Measurements from ENCODE around the gene PTPRN2. TPM values are rescaled to one million over a fixed set of nuclear protein-coding genes. Genes with fewer than 3 reads are reported as not detected.
"Not testable (repeated sequence)": the region's sequence is repeated elsewhere in the genome, so short reads cannot be mapped to it uniquely, and the experiment has no call there.

The PTPRN2 gene
- total RNA-seq, 5 donors from 2014 or later (not counting 1 experiment from before 2014, with no cell fraction given), result 0.60 to 1.7 (median 0.82) TPM

GRCh38 chr7:158527038-158527437, 60.6 kb downstream of the PTPRN2 start:
- H3K27ac Mint-ChIP-seq, result no peak overlapping the region
- H3K27me3 Mint-ChIP-seq, result peaks cover 3 to 10% of the 10 kb centered on the region in 2 donors
- H3K36me3 Mint-ChIP-seq, result no peaks in the 10 kb centered on the region
- H3K4me3 Mint-ChIP-seq, result no peak overlapping the region
- H3K27me3 ChIP-seq (replicated peaks in 1 of 2; ENCODE audit: control insufficient read depth in 2 of 2, extremely low read depth in 1 of 2, insufficient read depth in 2 of 2, low read length in 1 of 2), result peaks cover 0 to 36% of the 10 kb centered on the region in 2 experiments
- ChIA-PET CTCF (no interaction called here), POLR2A (interaction anchor here in 1 of 2 donors (0.6 kb wide), 1 partner anchor 422 kb away, joined by 3 read pairs; no protein-coding TSS in a partner anchor)
- DNase-seq (no peak), ATAC-seq (replicated peaks in 1 of 4) (no peak)
- H3K9me3 ChIP-seq, result no peaks in the 10 kb centered on the region
- H3K27ac ChIP-seq (ENCODE audit: low read length), result no peak overlapping the region
- no peaks in the 10 kb centered on the region for H3K4me1 ChIP-seq (ENCODE audit: control insufficient read depth in 1 of 2, extremely low read depth in 1 of 2, insufficient read depth in 2 of 2, low read length in 2 of 2)
- no peaks in the 10 kb centered on the region for H3K4me1 Mint-ChIP-seq
- H3K4me3 ChIP-seq (ENCODE audit: control insufficient read depth in 1 of 2, extremely low read depth in 1 of 2, low read length in 1 of 2), result no peak overlapping the region
- WGBS (ENCODE audit: insufficient coverage), result 93% methylated on average over 16 of the region's 18 CpGs
- H3K9me3 Mint-ChIP-seq, result no peaks in the 10 kb centered on the region
- no peaks in the 10 kb centered on the region for H3K36me3 ChIP-seq (ENCODE audit: control insufficient read depth in 2 of 2, extremely low read depth in 1 of 2, insufficient read depth in 1 of 2, low read length in 1 of 2)

- peaks cover 0 to 36% of the 10 kb centered on the region in 2 experiments for H3K27me3 ChIP-seq (replicated peaks in 1 of 2; ENCODE audit: control insufficient read depth in 2 of 2, extremely low read depth in 1 of 2, insufficient read depth in 2 of 2, low read length in 1 of 2)
- no peaks in the 10 kb centered on the region for H3K36me3 Mint-ChIP-seq
- no peak overlapping the region for H3K4me3 ChIP-seq (ENCODE audit: control insufficient read depth in 1 of 2, extremely low read depth in 1 of 2, low read length in 1 of 2)
- peaks cover 3 to 10% of the 10 kb centered on the region in 2 donors for H3K27me3 Mint-ChIP-seq
- H3K9me3 ChIP-seq, result no peaks in the 10 kb centered on the region
- no peaks in the 10 kb centered on the region for H3K9me3 Mint-ChIP-seq
- H3K4me3 Mint-ChIP-seq, result no peak overlapping the region
- ATAC-seq (replicated peaks in 1 of 4) (no peak), DNase-seq (no peak)
- ChIA-PET CTCF (no interaction called here), POLR2A (interaction anchor here in 1 of 2 donors (0.6 kb wide), 1 partner anchor 422 kb away, joined by 3 read pairs; no protein-coding TSS in a partner anchor)
- 87% methylated on average over 7 of the region's 9 CpGs for WGBS (ENCODE audit: insufficient coverage)
- no peak overlapping the region for H3K27ac ChIP-seq (ENCODE audit: low read length)
- no peaks in the 10 kb centered on the region for H3K36me3 ChIP-seq (ENCODE audit: control insufficient read depth in 2 of 2, extremely low read depth in 1 of 2, insufficient read depth in 1 of 2, low read length in 1 of 2)
- no peaks in the 10 kb centered on the region for H3K4me1 ChIP-seq (ENCODE audit: control insufficient read depth in 1 of 2, extremely low read depth in 1 of 2, insufficient read depth in 2 of 2, low read length in 2 of 2)
- H3K27ac Mint-ChIP-seq, result no peak overlapping the region
- no peaks in the 10 kb centered on the region for H3K4me1 Mint-ChIP-seq
Observed at GRCh38 chr7:158526531-158526930, 61.1 kb downstream of the PTPRN2 start.

GRCh38 chr7:158525648-158526484, 61.8 kb downstream of the PTPRN2 start:
- POLR2A ChIA-PET, result interaction anchor here in 1 of 2 donors (0.5 kb wide), 1 partner anchor 609 kb away, joined by 3 read pairs; no protein-coding TSS in a partner anchor

GRCh38 chr7:158524749-158525635, 62.6 kb downstream of the PTPRN2 start:
- Histone ChIP-seq H3K36me3 (ENCODE audit: control insufficient read depth in 2 of 2, extremely low read depth in 1 of 2, insufficient read depth in 1 of 2, low read length in 1 of 2) (no peaks in the 10 kb centered on the region), H3K9me3 (no peaks in the 10 kb centered on the region), H3K4me3 (ENCODE audit: control insufficient read depth in 1 of 2, extremely low read depth in 1 of 2, low read length in 1 of 2) (no peak overlapping the region), H3K4me1 (ENCODE audit: control insufficient read depth in 1 of 2, extremely low read depth in 1 of 2, insufficient read depth in 2 of 2, low read length in 2 of 2) (no peaks in the 10 kb centered on the region), H3K27ac (ENCODE audit: low read length) (no peak overlapping the region), H3K27me3 (replicated peaks in 1 of 2; ENCODE audit: control insufficient read depth in 2 of 2, extremely low read depth in 1 of 2, insufficient read depth in 2 of 2, low read length in 1 of 2) (peaks cover 0 to 33% of the 10 kb centered on the region in 2 experiments)
- Mint-ChIP-seq H3K36me3 (no peaks in the 10 kb centered on the region), H3K27ac (no peak overlapping the region), H3K4me1 (no peaks in the 10 kb centered on the region), H3K4me3 (no peak overlapping the region), H3K9me3 (no peaks in the 10 kb centered on the region), H3K27me3 (peaks cover 3 to 9% of the 10 kb centered on the region in 2 donors)
- CTCF ChIA-PET, result no interaction called here
- ATAC-seq (replicated peaks in 1 of 4) (no peak), DNase-seq (no peak)
- POLR2A ChIA-PET, result no interaction called here
- 76% methylated on average over 16 of the region's 24 CpGs for WGBS (ENCODE audit: insufficient coverage)

More at GRCh38 chr7:158525648-158526484, 61.8 kb downstream of the PTPRN2 start:
- peaks cover 0 to 36% of the 10 kb centered on the region in 2 experiments for H3K27me3 ChIP-seq (replicated peaks in 1 of 2; ENCODE audit: control insufficient read depth in 2 of 2, extremely low read depth in 1 of 2, insufficient read depth in 2 of 2, low read length in 1 of 2)
- H3K27ac ChIP-seq (ENCODE audit: low read length), result no peak overlapping the region
- Mint-ChIP-seq H3K4me1 (no peaks in the 10 kb centered on the region), H3K27ac (no peak overlapping the region), H3K4me3 (no peak overlapping the region), H3K27me3 (peaks cover 3 to 10% of the 10 kb centered on the region in 2 donors), H3K36me3 (no peaks in the 10 kb centered on the region), H3K9me3 (no peaks in the 10 kb centered on the region)
- ATAC-seq (replicated peaks in 1 of 4), result no peak
- H3K36me3 ChIP-seq (ENCODE audit: control insufficient read depth in 2 of 2, extremely low read depth in 1 of 2, insufficient read depth in 1 of 2, low read length in 1 of 2), result no peaks in the 10 kb centered on the region
- no peaks in the 10 kb centered on the region for H3K4me1 ChIP-seq (ENCODE audit: control insufficient read depth in 1 of 2, extremely low read depth in 1 of 2, insufficient read depth in 2 of 2, low read length in 2 of 2)
- 86% methylated on average over 26 of the region's 29 CpGs for WGBS (ENCODE audit: insufficient coverage)
- CTCF ChIA-PET, result no interaction called here
- no peak for DNase-seq
- no peaks in the 10 kb centered on the region for H3K9me3 ChIP-seq
- no peak overlapping the region for H3K4me3 ChIP-seq (ENCODE audit: control insufficient read depth in 1 of 2, extremely low read depth in 1 of 2, low read length in 1 of 2)

- 76% methylated on average over 11 of the region's 14 CpGs for WGBS (ENCODE audit: insufficient coverage)
- H3K27ac ChIP-seq (ENCODE audit: low read length); H3K36me3 ChIP-seq (ENCODE audit: control insufficient read depth in 2 of 2, extremely low read depth in 1 of 2, insufficient read depth in 1 of 2, low read length in 1 of 2); CTCF ChIA-PET; H3K27ac Mint-ChIP-seq; H3K36me3 Mint-ChIP-seq; H3K4me1 Mint-ChIP-seq; POLR2A ChIA-PET; H3K27me3 Mint-ChIP-seq; ATAC-seq (replicated peaks in 1 of 4); H3K4me1 ChIP-seq (ENCODE audit: control insufficient read depth in 1 of 2, extremely low read depth in 1 of 2, insufficient read depth in 2 of 2, low read length in 2 of 2); H3K9me3 Mint-ChIP-seq; H3K9me3 ChIP-seq; H3K4me3 Mint-ChIP-seq; H3K4me3 ChIP-seq (ENCODE audit: control insufficient read depth in 1 of 2, extremely low read depth in 1 of 2, low read length in 1 of 2); DNase-seq: not testable (repeated sequence)
- H3K27me3 ChIP-seq (replicated peaks in 1 of 2; ENCODE audit: control insufficient read depth in 2 of 2, extremely low read depth in 1 of 2, insufficient read depth in 2 of 2, low read length in 1 of 2), result peaks cover 0 to 33% of the 10 kb centered on the region in 2 experiments
Observed at GRCh38 chr7:158524286-158524685, 63.3 kb downstream of the PTPRN2 start.

GRCh38 chr7:158523877-158524276, 63.7 kb downstream of the PTPRN2 start:
- H3K4me1 ChIP-seq (ENCODE audit: control insufficient read depth in 1 of 2, extremely low read depth in 1 of 2, insufficient read depth in 2 of 2, low read length in 2 of 2); H3K4me3 ChIP-seq (ENCODE audit: control insufficient read depth in 1 of 2, extremely low read depth in 1 of 2, low read length in 1 of 2); H3K27ac ChIP-seq (ENCODE audit: low read length); H3K36me3 Mint-ChIP-seq; H3K27me3 Mint-ChIP-seq; POLR2A ChIA-PET; ATAC-seq (replicated peaks in 1 of 4); H3K4me1 Mint-ChIP-seq; H3K9me3 Mint-ChIP-seq; H3K9me3 ChIP-seq; H3K27ac Mint-ChIP-seq; DNase-seq; CTCF ChIA-PET; H3K4me3 Mint-ChIP-seq; H3K36me3 ChIP-seq (ENCODE audit: control insufficient read depth in 2 of 2, extremely low read depth in 1 of 2, insufficient read depth in 1 of 2, low read length in 1 of 2): not testable (repeated sequence)
- peaks cover 0 to 29% of the 10 kb centered on the region in 2 experiments for H3K27me3 ChIP-seq (replicated peaks in 1 of 2; ENCODE audit: control insufficient read depth in 2 of 2, extremely low read depth in 1 of 2, insufficient read depth in 2 of 2, low read length in 1 of 2)
- no CpG with 5 or more reads among the region's 11 CpGs for WGBS (ENCODE audit: insufficient coverage)
